ENCODE measurements around the gene PDGFRB. TPM values are rescaled to one million over a fixed set of nuclear protein-coding genes. Genes with fewer than 3 reads are reported as not detected.

Gene PDGFRB
- total RNA-seq, 2 donors from 2014 or later: 8.6 to 18.1 TPM

GRCh38 chr5:150078802-150079689, 76.6 kb downstream of the PDGFRB start:
- Histone ChIP-seq H3K9me3 (no peaks in the 10 kb centered on the region), H3K4me3 (no peak overlapping the region), H3K27ac (no peak overlapping the region), H3K36me3 (no peaks in the 10 kb centered on the region), H3K4me1 (no peaks in the 10 kb centered on the region), H3K27me3 (no peaks in the 10 kb centered on the region), H3K9ac (ENCODE audit: low read depth in 2 of 2, low read length in 2 of 2) (no peak overlapping the region)
- no peak for TF ChIP-seq CTCF (IDR thresholded peaks at IDR 0.05)
- DNase-seq: peak; percentile 7
- intact Hi-C loops (cut with DNase I): no loop called here

DNA sequence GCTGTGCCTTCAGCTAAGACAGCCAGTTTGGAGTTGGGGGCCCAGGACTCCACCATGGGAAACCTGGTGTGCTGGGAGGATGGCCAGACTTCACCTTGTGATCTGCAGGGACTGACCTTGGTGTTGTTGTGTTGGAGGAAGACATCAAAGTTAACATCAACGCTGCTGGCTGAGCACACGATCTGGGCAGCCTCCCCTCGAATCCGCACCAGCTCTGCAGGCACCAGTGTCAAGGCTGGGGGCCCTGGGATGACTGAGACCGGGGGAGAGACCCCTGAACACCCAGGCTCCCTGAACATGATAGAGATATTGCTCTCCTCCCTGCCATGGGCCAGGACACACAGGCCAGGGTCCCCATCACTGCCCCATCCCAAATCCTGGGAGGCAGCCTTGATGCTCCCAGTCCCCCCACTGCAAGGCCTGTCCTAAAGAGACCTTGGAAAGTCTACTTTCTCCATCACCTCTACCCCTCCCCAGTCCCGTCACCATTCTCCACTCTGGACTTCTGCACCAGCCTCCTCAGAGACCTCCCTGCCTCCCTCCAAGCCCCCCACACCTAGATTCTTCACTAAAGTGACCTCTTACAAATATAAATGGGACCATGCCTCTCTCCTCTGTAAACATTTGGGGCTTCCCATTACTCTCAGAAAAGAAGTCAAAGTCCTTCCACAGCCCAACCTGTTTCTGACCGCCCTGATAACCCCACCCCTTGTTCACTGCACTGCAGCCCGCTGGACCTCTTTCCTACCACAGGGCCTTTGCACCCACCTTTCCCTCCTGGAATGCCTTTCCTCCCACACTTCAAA, 77.4 kb downstream of the PDGFRB start:
- no peak for TF ChIP-seq CTCF (IDR thresholded peaks at IDR 0.05)
- no peak overlapping the region for H3K27ac ChIP-seq
- no peaks in the 10 kb centered on the region for H3K27me3 ChIP-seq
- H3K36me3 ChIP-seq: no peaks in the 10 kb centered on the region
- H3K4me3 ChIP-seq: no peak overlapping the region
- no peaks in the 10 kb centered on the region for H3K9me3 ChIP-seq
- H3K4me1 ChIP-seq: no peaks in the 10 kb centered on the region
- no peak overlapping the region for H3K9ac ChIP-seq (ENCODE audit: low read depth in 2 of 2, low read length in 2 of 2)
- peak; percentile 6 for DNase-seq
- intact Hi-C loops (cut with DNase I): no loop called here

DNA sequence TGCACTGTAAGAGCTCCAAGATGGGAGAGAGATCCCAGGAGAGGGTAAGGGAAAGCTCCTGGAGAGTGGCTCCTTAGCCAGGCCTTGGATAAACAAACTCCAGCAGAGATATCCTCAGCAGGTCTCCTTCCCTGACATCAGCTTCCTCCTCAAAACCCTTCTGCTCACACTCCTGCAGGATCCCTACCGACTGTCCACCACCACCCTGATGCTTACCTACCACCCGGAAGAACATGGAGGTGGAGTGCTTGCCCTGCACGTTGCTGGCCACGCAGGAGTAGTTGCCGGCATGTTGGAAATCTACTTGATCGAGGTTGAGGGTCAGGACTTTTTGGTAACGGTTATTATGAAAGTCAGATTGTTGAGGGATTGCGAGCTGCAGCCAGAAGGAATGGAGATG, 78.6 kb downstream of the PDGFRB start:
- no peak overlapping the region for H3K9ac ChIP-seq (ENCODE audit: low read depth in 2 of 2, low read length in 2 of 2)
- no peaks in the 10 kb centered on the region for H3K9me3 ChIP-seq
- no peak overlapping the region for H3K27ac ChIP-seq
- H3K4me3 ChIP-seq: no peak overlapping the region
- no peaks in the 10 kb centered on the region for H3K4me1 ChIP-seq
- DNase-seq: peak; percentile 8
- H3K27me3 ChIP-seq: no peaks in the 10 kb centered on the region
- intact Hi-C loops (cut with DNase I): no loop called here
- no peak for TF ChIP-seq CTCF (IDR thresholded peaks at IDR 0.05)
- no peaks in the 10 kb centered on the region for H3K36me3 ChIP-seq

GRCh38 chr5:150075806-150076205, 79.8 kb downstream of the PDGFRB start:
- no peak for TF ChIP-seq CTCF (IDR thresholded peaks at IDR 0.05)
- Histone ChIP-seq H3K9ac (ENCODE audit: low read depth in 2 of 2, low read length in 2 of 2) (no peak overlapping the region), H3K36me3 (no peaks in the 10 kb centered on the region), H3K27me3 (no peaks in the 10 kb centered on the region), H3K27ac (no peak overlapping the region), H3K4me1 (no peaks in the 10 kb centered on the region), H3K4me3 (no peak overlapping the region), H3K9me3 (no peaks in the 10 kb centered on the region)
- DNase-seq: peak; percentile 10
- intact Hi-C loops (cut with DNase I): no loop called here

GRCh38 chr5:150075233-150075632, 80.4 kb downstream of the PDGFRB start:
- Histone ChIP-seq H3K27me3 (no peaks in the 10 kb centered on the region), H3K36me3 (no peaks in the 10 kb centered on the region), H3K4me1 (no peaks in the 10 kb centered on the region), H3K27ac (no peak overlapping the region), H3K9ac (ENCODE audit: low read depth in 2 of 2, low read length in 2 of 2) (no peak overlapping the region), H3K9me3 (no peaks in the 10 kb centered on the region), H3K4me3 (no peak overlapping the region)
- DNase-seq: peak; percentile 5
- intact Hi-C loops (cut with DNase I): no loop called here
- TF ChIP-seq CTCF (IDR thresholded peaks at IDR 0.05): no peak
